ENCODE data around the gene UBQLN1.
"Not testable (repeated sequence)": the region's sequence is repeated elsewhere in the genome, so short reads cannot be mapped to it uniquely, and the experiment has no call there.

The UBQLN1 gene

DNA sequence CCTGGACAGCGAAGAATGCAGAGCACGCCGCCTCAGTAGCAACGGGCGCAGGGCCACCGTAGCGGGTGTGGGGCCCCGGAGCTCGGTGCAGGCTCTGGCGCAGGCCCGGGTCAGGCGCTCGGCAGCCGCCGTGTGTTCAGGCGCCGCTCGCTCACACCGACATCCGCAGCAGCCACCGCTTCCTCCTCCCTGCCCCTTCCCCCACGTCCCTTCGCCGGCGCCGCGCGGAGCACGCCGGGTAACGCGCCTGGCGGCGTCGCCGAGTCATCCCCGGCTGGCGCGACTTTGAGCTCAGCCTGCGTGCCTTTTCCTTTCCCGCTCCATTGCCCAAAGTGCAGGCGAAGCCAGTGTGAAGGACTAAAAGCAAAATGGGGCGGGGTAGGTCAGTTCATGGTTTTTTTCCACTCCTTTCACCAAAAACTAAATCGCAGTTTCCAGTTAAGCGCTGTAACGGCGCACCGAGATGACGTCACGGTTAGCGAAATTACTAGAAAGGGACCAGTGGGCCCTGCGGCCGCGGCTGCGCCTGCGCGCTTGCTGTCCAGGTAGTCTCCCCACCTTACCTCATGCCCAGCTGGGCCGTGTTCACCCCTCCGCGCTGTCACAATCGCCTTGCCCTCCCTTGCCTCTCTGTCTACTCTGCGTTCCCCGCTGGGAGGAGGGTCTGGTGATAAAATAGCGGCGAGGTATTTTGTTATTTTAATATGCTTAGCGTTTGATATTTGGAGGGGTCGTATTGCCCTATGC is at the start of gene UBQLN1:
Gene UBQLN1 (minus strand): TSS at position 191 of the 747 bp plus-strand sequence. CDS start 279 bp downstream, outside the sequence.
- peak; percentile 85 for DNase-seq

DNA sequence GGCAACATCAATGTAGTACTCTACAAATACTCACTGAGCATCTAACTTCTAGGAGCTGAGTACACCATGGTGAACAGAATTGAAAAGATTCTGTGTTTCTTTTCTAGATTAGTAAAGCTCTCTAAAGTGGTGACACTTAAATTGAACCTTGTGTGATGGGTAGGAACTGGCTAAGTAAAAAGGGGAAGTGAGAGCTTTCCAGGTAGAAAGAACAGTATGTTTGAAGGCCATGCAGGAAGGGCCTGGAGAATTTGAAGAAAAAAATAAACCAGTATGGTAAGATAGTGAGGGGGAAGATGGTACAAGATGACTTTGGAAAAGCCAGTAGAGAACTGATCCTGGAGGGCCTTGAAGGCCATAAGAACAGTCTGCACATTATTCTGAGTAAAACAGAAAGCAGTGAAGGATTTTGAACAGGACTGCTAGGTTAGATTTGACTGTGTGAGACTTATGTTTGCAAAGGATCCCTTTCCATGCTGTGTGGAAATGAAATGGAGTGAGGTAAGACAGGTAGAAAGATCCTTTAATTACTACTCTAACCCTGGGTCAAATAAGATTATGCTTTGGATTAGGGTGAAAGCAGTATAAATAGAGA is 46.7 kb upstream of the UBQLN1 start:
- peak; percentile 0 for DNase-seq

DNA sequence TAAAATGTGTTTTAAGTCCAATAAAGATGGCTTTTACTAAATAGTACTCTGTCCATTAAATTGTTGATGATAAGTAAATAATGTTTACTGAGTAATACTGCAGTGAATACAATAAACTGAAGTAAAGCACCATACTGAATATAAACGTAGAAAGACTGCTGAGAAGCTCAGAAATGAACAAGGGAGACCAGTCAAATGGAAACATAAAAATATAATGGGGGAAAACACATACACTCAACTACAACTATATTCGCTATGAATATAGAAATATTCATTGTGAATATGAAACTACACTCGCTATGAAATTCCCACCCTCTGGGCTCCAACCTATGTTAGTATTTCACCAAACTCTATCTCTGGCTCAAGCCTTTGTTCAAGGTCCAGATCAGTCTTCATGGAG is 41.9 kb upstream of the UBQLN1 start:
- no peak for DNase-seq

DNA sequence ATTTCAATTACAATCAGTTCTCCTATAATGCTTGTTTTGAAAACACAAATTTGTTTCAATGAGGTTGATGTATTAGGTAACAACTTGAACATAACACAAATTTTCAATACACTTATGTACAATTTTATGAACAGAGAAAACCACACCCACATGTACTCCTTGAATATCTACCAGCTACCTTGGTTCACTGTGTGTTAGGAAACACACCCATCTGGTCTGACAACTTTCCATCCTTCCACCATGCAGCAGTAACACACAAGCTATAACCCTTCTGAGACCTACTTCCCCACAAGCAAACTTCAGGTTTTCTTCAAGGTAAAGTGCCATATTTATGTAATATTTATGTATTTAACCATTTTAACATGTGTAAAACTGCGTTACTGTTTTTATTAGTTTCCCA is 36.4 kb upstream of the UBQLN1 start:
- no peak for DNase-seq

DNA sequence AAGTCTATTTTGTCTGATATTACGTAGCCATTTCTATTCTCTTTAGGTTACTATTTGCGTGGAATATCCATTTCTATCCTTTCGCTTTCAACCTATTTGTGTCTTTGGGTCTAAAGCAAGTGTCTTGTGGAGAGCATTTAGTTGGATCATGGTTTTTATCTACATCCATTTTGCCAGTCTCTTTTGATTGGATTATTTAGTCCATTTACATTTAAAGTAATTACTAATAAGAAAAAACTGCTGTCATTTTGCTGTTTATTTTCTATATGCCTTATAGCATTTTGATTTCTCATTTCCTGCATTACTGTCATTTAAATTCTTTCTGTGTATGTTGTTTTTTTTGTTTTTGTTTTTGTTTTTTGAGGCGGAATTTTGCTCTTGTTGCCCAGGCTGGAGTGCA is 26.0 kb upstream of the UBQLN1 start:
- DNase-seq: no peak

DNA sequence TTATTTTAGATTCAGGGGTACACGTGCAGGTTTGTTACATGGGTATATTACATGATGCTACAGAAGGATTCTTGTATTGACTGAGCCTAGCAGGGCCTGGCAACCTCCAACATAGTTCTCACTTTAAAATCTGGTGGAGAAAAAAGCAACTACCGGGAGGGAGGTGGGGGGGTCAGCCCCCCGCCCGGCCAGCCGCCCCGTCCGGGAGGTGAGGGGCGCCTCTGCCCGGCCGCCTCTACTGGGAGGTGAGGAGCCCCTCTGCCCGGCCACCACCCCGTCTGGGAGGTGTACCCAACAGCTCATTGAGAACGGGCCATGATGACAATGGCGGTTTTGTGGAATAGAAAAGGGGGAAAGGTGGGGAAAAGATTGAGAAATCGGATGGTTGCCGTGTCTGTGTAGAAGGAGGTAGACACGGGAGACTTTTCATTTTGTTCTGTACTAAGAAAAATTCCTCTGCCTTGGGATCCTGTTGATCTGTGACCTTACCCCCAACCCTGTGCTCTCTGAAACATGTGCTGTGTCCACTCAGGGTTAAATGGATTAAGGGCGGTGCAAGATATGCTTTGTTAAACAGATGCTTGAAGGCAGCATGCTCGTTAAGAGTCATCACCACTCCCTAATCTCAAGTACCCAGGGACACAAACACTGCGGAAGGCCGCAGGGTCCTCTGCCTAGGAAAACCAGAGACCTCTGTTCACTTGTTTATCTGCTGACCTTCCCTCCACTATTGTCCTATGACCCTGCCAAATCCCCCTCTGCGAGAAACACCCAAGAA is 21.0 kb upstream of the UBQLN1 start:
- DNase-seq: not testable (repeated sequence)

DNA sequence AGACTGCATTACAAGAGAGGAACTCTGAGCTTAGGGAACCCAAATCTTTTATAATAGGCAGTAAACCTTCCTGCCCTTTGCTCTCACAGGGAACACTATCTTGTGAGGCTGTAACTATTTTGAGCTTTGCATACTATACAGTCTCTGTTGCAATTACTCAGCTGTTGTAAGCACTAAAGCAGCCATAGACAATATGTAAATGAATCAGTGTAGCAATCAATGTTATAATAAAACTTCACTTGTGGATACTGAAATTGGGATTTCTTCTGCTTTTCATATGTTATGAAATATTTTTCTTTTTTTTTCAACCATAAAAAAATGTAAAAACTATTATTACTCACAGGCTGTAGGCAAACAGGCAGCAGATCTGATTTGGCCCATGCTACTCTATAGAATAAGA is 16.7 kb upstream of the UBQLN1 start:
- no peak for DNase-seq

DNA sequence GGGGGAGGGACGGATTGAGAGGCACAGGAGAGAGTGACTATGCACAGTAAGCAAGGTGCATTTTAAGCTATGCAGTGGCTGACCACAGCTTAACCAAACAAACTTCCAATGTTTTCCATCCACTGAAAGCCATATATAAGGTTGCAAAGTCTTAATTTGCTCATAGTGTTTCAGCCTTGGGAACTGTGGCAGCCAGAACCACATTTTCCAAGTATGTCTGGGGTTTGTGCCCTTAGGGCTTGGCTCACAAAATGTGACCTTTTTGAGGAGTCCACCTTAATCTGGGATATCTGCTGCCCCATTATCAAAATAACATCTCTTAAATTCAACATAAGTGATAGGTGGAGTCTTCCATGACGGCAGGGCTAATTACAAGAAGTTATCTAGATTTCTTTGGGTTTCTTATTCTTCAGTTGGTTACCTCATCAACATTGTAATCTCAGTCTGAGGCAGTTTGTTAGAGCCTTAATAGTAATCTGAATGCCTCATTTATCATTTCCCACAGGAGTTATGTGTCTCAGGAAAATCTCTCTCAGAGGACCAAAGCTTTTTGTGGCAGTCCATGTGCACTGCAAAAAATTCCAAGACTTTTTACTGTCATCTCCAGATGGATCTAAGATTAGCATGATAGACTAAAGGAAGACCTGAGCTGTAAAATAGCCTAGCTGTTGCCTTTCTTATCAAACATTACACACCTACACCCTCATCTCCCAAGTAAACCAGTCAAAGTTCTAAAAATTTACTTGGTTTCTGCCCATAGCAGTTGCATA is 15.2 kb upstream of the UBQLN1 start:
- no peak for DNase-seq

DNA sequence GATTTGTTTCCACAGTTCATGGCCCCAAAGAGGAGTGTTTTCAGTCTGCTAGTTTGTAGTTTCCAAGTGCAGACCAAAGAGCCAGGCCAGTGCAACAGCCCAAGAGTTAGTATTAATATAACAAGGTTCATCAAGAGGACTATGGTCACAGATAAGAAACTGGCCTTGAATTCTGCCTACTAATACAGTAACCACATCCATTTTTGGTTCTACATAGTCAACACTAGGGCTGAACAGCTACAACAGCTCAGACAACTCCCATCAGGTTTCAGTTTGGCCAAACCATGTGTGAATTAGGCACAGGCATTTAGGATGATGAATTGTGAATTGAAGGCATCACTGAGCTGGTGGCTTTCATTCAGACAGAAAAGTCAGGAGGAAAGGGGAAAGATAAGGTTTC is 13.8 kb upstream of the UBQLN1 start:
- DNase-seq: no peak

DNA sequence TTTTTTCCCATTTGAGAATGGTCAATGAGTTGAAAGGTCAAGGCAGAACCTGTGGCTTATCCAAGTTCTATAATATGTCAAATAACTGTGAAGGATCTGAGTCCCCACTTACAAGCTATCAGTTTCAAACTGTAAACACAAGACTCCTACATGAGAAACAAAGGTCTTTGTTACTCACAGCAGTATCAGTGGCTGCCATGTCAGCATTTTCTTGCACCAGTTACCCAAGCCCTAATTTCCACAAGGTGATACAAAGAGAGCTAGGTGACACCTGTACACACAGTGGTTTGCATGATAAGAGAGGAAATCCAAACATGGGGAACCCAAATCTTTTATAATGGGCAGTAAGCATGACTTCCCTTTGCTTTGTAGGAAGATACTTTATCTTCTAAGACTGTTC is 8.0 kb upstream of the UBQLN1 start:
- no peak for DNase-seq

DNA sequence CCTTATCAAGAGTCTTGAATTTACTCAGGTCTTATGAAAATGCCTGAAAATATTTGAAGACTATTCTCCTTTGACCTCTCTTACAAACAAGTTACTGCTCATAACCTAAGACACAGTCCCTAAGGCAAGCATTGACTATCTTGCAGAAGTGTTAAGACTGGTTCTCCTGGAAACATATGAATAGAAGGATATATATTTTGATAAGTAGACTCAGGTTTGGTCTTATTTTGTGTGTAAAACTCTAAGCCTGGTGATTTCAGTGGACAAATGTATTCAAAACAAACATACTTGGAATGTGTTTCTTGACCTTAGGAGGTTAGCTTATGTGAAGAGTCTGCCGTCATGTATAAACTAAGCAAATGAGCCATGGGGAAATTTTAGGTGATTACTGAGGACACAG is 7.5 kb upstream of the UBQLN1 start:
- DNase-seq: no peak

DNA sequence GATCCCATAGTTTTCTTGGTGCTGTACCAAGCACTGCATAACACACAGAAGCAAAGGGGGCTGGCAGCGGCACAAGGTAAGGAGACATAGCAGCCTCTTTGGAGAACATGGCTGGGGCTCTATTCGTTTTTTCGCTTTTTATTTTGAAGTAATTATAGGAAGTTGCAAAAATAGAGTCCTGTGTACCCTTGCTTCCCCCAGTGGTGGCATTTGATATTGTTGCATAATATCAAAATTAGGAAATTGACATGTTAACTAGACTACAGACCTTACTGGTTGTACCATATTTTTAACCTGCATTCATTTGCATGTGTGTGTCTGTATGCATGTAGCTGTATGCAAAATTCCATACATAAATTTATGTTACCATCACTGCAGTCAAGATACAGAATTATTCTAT is 6.6 kb upstream of the UBQLN1 start:
- DNase-seq: no peak

DNA sequence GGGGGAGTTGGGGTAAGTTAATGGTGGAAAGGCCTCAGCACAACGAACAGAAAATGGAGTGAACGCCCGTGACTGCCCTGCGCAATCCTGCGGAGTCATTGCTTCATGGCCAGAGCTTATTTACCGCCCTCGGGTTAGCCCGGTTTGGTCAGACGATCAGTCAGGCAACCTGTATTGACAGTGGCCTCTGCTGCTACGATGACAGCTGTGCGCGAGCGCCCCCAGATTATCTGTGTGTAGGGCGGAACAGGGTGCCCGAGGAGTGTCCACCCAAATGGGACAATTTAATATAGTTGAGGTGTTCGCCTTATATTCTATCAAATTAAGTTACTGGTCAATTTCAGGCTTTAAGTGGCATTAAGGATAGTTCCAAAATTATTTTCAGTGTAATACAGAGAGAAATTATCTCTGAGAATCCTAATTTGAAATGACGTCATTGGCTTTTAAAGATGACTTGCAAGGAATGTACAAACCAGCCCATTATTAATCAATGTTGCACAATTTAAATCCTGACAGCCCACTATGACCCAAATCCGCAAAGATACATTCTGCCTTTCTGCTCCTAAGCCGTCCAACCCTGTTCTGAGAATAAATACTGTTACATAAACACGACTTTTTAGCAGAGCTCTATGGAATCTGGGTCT is 879 bp upstream of the UBQLN1 start:
- peak; percentile 34 for DNase-seq

DNA sequence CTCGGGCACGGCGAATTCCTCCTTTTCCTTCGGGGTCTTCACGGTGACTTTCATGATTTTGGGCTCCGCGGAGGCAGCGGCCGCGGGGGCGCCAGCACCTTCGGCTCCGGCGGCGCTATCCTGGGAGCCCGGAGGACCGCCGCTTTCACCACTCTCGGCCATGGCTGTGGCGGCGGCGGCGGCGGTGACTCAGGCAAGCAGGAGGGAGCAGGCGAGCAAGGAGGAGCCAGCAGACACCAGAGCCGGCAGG is 315 bp downstream of the UBQLN1 start:
- DNase-seq: no peak

DNA sequence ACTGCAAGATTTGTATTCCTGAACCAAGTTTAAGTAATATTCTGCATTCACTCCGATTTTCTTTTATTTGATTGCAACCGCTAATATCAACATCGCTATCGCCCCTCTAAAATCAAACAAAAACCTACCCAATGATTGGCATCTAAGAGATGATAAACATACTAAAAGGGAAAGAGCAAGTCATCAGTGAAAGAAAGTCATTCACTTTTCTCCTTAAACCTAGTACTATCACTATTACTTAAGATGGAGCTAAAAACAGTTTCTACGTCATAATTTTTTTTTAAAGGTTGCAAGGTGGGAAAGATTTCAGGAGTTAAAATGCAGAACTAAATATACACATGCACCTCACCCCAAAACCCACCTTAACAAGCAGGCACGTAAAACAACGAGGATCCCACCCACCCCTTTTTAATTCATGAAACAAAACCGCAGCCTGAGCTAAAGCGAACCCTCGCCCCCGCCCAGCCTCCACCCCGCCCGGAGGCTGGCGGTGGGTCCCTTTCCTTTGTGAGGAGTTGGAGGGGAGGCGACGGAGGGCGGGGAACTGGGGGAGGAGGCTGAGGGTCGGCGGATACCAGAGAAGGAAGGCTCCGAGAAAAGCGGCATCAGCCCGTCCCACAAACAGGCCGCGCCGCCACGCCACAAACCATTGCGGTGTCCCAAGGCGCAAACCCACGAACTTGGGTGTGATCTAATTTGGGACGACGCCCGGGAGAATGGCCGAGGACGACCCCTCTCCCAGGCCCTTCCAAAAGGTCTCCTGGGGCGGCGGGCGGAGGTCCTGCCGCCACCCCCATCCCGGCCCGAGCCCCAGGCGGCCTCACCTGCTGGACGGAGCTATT is 861 bp downstream of the UBQLN1 start:
- peak; percentile 54 for DNase-seq

DNA sequence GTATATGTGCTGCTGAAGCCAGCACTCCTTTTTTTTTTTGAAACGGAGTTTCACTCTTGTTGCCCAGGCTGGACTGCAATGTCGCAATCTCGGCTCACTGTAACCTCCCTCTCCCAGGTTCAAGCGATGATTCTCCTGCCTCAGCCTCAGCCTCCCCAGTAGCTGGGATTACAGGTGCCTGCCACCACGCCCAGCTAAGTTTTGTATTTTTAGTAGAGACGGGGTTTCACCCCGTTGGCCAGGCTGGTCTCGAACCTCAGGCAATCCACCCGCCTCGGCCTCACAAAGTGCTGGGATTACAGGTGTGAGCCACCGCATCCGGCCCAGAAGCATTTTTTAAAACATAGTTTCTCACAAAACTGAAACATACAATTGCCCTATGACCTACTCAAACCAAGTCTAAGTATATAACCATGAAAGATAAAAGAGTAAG is 2.5 kb downstream of the UBQLN1 start:
- DNase-seq: not testable (repeated sequence)

DNA sequence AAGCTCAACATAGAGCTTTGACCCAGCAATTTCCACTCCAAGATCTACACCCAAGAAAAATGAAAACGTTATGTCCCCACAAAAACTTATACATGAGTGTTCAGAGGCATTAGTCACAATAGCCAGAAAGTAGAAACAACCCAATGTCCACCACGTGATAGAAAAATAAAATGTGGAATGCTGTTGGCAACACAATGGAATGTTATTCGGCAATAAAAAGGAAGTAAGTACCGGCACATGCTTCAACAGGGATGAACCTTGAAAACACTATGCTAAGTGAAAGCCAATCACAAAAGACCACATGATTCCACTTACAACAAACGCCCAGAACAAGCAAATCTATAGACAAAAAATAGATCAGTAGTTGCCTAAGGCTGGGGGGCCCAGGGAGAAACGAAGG is 6.0 kb downstream of the UBQLN1 start:
- no peak for DNase-seq

DNA sequence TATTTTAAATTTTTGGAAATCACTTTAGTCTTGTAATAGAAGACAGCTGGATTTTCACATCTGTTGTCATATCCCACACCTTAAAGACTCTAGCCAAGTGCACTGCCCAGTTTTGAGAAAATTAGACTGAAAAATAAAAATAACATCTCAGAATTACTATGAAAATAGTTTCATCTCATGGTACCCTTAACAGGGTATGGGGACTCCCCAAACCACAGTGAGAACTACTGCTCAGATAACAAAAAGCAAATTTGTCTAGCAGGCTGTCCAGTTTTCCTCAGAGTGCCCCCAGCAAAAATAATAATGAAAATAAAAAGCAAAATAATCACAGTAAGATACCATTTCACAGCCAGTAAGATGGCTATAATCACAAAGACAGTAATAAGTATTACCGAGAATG is 6.5 kb downstream of the UBQLN1 start:
- no peak for DNase-seq

DNA sequence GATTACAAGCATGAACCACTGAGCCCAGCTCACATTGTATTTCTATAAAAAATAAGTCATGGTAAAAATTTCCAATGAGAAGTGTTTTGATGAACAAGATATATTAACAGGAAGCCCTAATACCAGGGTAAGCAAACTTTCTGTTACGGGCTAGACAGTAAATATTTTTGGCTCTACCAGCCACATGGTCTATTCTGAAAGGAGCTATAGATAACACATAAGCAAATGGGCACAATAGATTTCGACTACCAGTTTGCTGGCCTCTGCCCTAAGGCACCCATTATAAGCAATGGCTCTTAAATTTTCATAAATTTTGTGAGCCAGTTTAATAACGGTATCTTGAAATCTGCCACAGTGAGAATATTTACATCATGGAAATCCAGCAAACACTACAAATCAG is 8.1 kb downstream of the UBQLN1 start:
- no peak for DNase-seq

DNA sequence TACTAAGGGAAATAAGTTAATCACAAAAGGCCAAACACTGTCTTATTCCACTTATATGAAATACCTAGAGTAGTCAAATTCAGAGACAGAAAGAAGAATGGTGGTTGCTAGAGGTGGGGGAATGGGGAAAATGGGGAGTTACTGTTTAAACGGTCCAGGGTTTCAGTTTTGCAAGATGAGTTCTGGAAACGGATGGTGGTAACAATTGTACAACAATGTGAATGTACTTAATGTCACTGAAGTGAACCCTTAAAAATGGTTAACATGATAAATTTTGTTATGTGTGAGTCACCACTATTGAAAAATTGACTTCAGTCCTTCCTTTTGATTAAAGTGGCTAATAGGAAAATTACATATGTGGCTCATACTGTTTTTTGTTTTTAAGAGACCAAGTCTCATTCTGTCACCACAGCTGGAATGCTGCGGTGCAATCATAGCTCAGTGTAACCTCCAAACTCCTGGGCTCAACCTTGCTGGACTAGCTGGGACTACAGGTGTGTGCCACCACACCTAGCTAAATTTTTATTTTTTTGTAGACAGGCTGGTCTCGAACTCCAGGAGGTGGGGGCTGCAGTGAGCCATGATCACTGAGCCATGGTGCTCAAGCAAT is 8.7 kb downstream of the UBQLN1 start:
- DNase-seq: no peak

DNA sequence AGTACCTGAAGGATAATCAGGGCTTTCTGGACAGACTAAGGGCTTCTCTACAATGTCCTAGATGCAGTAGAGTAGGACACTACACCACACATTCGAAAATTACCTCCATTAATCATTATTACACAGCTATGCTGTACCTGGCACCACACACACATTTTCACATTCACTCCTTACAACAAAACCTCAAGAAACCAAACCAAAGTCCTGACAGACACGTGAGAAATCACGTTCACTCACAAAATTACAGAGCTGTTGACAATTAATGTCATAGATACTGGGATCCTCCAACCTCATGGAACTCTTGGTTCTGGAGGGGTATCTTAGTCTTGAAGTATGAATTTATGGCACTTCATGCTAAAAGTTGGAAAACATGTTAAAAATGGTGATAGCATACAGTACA is 16.3 kb downstream of the UBQLN1 start:
- no peak for DNase-seq

DNA sequence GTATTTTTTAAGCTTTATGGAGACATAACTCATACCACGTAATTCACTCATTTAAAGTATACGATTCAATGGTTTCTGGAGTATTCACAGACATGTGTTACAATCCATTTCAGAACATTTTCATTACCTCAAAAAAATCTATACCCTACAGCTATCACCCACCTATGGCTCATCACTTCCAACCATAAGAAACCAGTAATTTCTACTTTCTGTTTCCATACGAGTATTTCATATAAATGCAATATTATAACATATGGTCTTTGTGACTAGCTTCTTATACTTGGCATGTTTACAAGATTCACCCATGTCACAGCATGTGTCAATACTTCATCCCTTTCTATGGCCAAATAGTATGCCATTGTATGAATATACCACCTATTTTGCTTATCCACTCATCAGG is 18.8 kb downstream of the UBQLN1 start:
- DNase-seq: no peak
